H1 (cell line): ENCODE results near the gene XCL1.

Source experiments
- CHD2 ChIP-seq: IDR thresholded peaks from 2 replicates; pipeline ENCODE4 v1.6.1; 2012; ENCODE audit warnings: low read length, improper control_type of control experiment
- EP300 ChIP-seq, 2 experiments: IDR thresholded peaks; 1 replicate in 1 of 2; 2 replicates in 1 of 2; pipeline ENCODE4 v1.6.1; 2011 to 2012; ENCODE audit warnings: low read depth in 2 of 2, low read length in 2 of 2, mild to moderate bottlenecking in 2 of 2, borderline replicate concordance in 1 of 2, inconsistent platforms in 1 of 2, moderate library complexity in 1 of 2
- EZH2 ChIP-seq: fragments of 200-600 bp; sonication (generic); IDR thresholded peaks from 2 replicates; pipeline ENCODE4 v1.7.1; 2012; ENCODE audit warnings: low read depth, mild to moderate bottlenecking, moderate library complexity, low read length, inconsistent platforms; ENCODE audit not compliant: severe bottlenecking
- FOSL1 ChIP-seq: IDR thresholded peaks from 2 replicates; pipeline ENCODE4 v1.6.1; 2011; ENCODE audit warnings: mild to moderate bottlenecking, low read depth, low read length, moderate library complexity; ENCODE audit not compliant: insufficient read depth
- POLR2AphosphoS5 ChIP-seq: IDR thresholded peaks from 2 replicates; pipeline ENCODE4 v1.6.1; 2011; ENCODE audit warnings: low read depth, low read length
- RAD21 ChIP-seq, 2 experiments: IDR thresholded peaks in 1 of 2; conservative IDR thresholded peaks in 1 of 2; 2 replicates each; pipeline ENCODE4 v1.6.1; 2011; ENCODE audit warnings: low read depth in 2 of 2, low read length in 2 of 2, improper control_type of control experiment in 1 of 2, inconsistent platforms in 1 of 2, mild to moderate bottlenecking in 1 of 2, moderate library complexity in 1 of 2
- SIN3A ChIP-seq, 2 experiments: IDR thresholded peaks in 1 of 2; conservative IDR thresholded peaks in 1 of 2; 2 replicates each; pipeline ENCODE4 v1.6.1; 2011 to 2012; ENCODE audit warnings: low read length in 2 of 2, improper control_type of control experiment in 1 of 2, low read depth in 1 of 2, mild to moderate bottlenecking in 1 of 2
- SIRT6 ChIP-seq: IDR thresholded peaks from one replicate; pipeline ENCODE4 v1.7.1; 2012; ENCODE audit warnings: low read length, inconsistent platforms
- SIX5 ChIP-seq: IDR thresholded peaks from 2 replicates; pipeline ENCODE4 v1.6.1; 2011; ENCODE audit warnings: mild to moderate bottlenecking, low read depth, low read length
- SP1 ChIP-seq: IDR thresholded peaks from 2 replicates; pipeline ENCODE4 v1.6.1; 2011; ENCODE audit warnings: low read depth, low read length
- TCF12 ChIP-seq: IDR thresholded peaks from 2 replicates; pipeline ENCODE4 v1.6.1; 2011; ENCODE audit warnings: low read depth, mild to moderate bottlenecking, low read length
- TF ChIP-seq, protein P1 (sequence below), 3 experiments: IDR thresholded peaks; 1 replicate in 2 of 3; 2 replicates in 1 of 3; pipeline versions ENCODE4 v1.5.1 to v1.6.1; 2011; ENCODE audit warnings: low read length in 3 of 3, mild to moderate bottlenecking in 3 of 3, inconsistent platforms in 2 of 3, low read depth in 1 of 3, moderate library complexity in 1 of 3; ENCODE audit not compliant: insufficient read depth in 1 of 3; ENCODE audit errors: control extremely low read depth in 1 of 3

DNA sequence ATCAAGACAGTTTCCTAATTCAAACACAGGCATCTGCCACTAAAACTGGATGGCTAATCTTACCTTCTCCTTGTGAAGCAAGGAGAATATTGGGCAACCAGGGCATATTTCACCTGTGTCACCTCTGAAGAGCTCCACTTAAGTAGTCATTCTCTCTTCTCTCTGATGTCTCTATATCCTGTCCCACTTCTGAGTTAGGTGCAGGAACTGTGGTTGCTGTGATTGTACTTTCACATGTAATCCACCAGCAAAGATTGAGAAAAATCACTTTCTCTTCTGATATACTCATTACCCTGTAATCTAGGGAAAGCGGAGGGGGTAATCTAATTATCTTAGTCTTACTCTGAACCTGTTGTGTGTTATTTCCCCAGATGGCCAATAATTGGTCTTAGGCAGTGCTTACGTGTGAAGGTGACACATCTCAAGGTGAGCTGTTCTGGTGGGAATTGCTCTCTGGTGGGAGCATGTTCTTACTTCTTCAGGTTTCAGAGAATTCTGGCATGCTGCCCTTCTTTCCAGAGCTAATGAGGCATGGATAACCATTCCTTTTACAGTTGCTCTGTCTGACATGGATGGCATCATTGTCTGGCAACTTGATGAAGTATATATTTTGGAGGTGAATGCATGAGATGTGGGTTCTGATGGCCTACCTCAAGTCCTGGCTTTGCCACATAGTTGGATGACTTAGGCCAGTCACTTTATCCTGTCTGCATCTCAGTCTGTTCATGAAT is 44.6 kb upstream of the XCL1 start:
- TF ChIP-seq CHD2 (no peak), TCF12 (no peak), RAD21 (IDR thresholded peaks at IDR 0.05 in 1 of 2, conservative IDR thresholded peaks at IDR 0.05 in 1 of 2; ENCODE audit: low read depth in 2 of 2, low read length in 2 of 2) (no peak), SIX5 (no peak), EZH2 (no peak), SIN3A (conservative IDR thresholded peaks at IDR 0.05 in 1 of 2, IDR thresholded peaks at IDR 0.05 in 1 of 2; ENCODE audit: low read depth in 1 of 2, low read length in 2 of 2) (no peak), FOSL1 (no peak), SP1 (no peak), POLR2AphosphoS5 (no peak), SIRT6 (no peak), EP300 (IDR thresholded peaks at IDR 0.05; ENCODE audit: borderline replicate concordance in 1 of 2, low read depth in 2 of 2, low read length in 2 of 2) (no peak)
- TF ChIP-seq, protein P1, sequence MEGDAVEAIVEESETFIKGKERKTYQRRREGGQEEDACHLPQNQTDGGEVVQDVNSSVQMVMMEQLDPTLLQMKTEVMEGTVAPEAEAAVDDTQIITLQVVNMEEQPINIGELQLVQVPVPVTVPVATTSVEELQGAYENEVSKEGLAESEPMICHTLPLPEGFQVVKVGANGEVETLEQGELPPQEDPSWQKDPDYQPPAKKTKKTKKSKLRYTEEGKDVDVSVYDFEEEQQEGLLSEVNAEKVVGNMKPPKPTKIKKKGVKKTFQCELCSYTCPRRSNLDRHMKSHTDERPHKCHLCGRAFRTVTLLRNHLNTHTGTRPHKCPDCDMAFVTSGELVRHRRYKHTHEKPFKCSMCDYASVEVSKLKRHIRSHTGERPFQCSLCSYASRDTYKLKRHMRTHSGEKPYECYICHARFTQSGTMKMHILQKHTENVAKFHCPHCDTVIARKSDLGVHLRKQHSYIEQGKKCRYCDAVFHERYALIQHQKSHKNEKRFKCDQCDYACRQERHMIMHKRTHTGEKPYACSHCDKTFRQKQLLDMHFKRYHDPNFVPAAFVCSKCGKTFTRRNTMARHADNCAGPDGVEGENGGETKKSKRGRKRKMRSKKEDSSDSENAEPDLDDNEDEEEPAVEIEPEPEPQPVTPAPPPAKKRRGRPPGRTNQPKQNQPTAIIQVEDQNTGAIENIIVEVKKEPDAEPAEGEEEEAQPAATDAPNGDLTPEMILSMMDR (IDR thresholded peaks at IDR 0.05; ENCODE audit: control extremely low read depth in 1 of 3, insufficient read depth in 1 of 3, low read depth in 1 of 3, low read length in 3 of 3), result no peak
